NK-92 treated with Interleukin-12 subunit alpha and Interleukin-12 subunit beta, amount 100 ng/mL, for 24 hours (cell line): ENCODE data around the gene CEACAM20.
"Not testable (repeated sequence)": the region's sequence is repeated elsewhere in the genome, so short reads cannot be mapped to it uniquely, and the experiment has no call there.

Experiments
- DNase-seq: peaks from one replicate; lab custom pipeline; 2025; lab: John Stamatoyannopoulos, UW

The CEACAM20 gene

DNA sequence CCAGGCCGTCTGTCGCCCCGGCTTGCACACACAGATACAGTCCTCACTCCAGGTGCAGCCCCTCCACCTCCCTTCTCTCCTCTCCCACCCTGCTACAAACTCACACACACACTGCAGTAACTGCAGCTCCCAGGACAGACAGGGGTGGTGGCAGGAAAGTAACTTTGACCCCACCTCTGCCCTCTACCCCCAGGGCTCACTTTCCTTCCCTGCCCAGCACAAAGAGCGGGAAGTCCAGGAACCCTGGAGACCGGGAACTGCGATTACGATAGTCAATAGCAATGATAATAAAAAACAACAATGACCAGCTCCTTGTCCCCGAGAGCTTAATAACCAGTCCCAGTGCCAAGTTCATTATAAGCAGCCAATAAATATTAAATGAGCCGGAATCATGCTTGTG lies at the start of gene CEACAM20:
TSS of gene CEACAM20 (minus strand) at position 140 of the 400 bp plus-strand sequence. CDS start 166 bp downstream, outside the sequence.
- DNase-seq, result no peak

DNA sequence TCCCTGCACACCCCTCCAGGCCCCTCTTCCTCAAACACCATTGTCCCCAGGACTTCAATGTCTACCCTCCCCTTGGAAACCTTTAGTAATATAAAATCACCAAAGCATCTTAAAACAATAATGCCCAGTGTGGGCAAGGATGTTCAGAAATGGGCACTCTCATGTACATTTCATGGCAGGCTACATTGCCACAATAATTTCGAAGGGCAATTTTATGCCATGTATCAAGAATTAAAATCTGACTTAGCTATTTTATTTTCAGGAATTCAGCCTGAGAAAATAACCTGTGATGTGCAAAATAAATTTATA lies 48.0 kb upstream of the CEACAM20 start:
- no peak for DNase-seq

DNA sequence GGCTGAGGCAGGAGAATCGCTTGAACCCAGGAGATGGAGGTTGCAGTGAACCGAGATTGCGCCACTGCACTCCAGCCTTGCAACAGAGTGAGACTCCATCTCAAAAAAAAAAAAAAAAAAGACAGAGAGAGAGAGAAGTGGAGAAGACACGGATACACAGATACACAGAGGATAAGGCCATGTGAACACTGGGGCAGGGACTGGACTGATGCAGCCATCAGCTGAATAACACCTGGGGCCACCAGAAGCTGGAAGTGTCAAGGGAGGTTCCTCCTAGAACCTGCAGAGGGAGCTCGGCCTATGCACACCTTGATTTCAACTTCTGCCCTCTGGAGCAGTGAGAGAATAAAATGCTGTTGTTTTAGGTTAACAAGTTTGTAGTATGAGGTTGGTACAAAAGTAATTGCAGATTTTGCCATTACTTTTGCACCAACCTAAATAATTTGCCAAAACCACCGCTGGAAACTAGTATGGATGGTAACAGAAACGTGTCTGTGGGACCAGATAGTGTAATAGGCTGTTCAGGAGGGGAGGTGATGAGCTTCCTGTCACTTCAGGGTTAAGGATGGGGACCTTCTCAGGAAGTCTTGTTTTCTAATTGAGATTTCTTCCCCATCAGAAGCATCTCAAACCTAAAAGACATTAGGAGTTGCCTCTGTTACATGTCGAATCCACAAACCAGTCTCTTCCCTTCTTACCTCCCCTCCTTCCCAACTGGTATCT lies 47.5 kb upstream of the CEACAM20 start:
- DNase-seq, result peak; percentile 16

DNA sequence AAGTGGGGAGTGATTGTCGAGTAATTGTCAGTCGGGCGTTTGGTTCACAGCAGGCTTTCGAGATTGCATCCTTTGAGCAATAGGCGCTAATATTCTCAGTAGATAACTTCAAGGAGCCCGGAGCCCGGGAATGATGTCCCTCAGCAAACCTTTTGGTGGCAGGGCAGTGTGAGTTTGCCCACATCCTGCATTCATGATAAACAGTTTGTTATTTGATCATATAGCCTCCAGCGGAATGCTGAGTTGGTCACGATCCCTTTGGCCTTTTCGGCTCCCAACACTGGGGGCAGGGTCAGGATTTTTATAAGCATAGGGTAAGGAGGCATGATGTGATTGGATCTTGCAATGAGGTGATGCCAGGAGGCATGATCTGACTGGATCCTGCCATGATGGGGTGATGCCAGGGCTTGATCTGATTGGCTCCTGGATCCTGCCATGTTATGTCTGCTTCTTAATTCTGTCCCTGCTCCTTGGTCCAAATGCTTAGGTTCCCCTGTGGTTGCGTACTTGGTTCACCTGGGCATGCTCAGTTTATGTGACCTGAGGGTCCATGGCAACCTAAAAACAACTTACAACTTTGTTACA lies 45.7 kb upstream of the CEACAM20 start:
- no peak for DNase-seq

DNA sequence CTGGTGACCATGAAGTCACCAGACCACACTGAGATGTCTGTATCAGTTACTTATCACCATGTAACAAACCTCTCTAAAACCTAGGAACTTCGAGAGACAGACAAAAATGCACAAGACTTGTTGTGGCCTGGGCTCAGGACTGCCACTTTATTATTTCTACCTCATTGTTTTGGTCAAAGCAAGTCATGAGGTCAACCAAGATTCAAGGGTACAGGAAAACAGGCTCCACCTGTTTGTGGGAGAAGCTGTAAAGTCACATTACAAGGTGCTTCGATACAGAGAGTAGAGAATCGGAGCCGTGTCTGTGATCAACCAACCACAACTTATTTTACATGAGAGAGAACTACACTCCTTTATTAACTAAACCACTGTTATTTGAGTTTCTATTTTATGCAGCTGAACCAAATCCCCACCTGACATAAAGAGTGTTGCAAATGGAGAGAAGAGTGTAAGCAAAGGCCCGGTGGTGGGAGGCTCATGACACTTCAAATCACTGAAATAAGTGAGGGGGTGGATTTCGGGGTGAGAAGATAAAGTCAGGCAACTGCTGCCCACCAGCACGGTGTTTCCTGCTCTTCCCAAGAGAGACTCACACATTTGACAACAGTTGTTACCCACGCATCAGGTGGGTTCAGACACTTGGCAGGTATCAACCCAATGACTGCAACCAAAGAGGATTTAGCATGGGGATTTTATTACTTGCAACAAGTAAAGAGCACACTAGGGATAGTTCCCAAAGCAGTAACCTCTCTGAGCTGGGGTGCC lies 44.9 kb upstream of the CEACAM20 start:
- DNase-seq, result no peak

DNA sequence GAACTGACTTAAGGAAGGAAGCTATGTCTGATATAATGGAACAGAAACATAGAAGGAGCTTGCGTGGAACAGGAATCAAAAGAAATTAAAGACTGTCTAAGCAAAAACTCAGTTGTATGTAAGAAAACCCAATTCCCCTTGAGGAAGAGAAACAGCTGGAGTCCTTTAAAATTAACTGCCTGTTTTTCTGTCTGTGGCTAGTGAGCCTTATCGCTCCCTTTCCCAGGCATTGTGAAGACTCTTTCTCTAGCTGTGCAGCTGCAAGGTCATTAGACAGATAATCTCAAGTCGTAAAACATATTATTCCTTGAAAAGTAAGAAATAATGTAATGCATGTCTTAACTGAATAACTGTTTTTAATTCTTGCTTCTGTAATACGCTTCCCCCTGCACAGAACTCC lies 44.2 kb upstream of the CEACAM20 start:
- DNase-seq, result no peak

DNA sequence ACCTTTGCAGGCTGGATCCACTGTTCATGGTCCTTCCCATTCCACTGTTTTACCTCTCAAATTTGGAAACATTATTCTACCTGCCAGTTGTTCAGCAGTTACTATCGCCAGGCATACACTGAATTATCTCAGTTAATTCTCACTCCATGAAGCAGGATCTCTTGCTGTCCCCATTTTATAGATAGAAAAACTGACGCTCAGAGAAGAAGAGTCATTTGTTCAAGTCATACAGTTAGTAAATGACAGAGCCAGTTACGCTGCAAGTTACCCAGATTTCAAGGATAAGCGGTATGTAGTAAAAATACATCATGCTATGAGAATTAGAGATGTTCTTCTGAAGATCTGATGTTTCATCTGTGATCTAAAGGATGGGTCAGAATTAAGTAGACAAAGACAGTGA lies 43.7 kb upstream of the CEACAM20 start:
- DNase-seq, result no peak

DNA sequence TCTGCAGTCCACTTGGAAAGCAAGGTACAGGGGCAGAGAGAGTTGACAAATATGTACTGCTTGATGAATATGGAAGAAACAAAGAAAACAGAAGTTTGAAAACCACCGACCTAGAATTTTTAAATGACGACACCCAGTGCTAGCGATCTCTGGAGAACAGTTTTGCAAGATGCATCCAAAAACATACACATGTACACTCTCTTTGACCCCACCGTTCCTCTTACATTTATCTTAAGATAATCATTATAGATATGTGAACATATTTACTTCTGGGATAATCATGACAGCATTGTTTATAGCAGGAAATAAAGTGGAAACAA lies 43.1 kb upstream of the CEACAM20 start:
- no peak for DNase-seq

DNA sequence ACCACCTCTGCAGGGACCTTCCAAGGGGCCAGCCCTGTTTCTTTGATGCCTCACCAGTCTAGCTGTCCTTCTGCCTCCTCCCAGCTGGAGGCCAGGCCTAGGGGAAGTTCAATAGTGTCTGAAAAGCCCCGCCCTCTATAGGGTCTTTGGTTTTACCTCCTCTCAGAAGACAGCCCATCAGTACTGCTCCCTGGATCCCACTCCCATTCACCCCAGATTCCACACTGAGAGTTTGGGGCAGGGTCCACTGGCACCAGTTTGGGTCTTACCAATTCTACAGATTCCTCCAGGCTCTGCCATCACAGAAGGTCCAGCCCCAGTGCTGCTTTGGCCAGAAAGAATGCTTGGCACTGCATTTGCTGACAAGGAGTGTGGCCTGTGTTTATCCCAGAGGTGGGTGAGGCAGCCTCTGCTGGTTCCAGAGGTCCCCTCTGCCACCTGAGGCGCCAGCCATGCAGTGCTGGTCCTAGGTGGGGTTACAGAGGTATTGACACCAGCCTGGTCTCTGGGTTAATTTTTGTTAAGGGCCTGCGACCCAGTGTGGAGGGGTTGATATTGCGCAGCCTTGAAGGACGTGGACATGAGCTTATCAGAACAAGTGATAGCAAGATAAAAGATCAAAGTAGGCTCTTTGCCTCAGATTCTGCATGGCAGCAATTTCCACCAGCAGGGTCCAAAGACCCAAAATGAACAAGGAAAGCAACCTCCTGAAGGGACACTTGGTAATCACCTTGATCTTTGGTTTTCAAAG lies 42.5 kb upstream of the CEACAM20 start:
- no peak for DNase-seq

DNA sequence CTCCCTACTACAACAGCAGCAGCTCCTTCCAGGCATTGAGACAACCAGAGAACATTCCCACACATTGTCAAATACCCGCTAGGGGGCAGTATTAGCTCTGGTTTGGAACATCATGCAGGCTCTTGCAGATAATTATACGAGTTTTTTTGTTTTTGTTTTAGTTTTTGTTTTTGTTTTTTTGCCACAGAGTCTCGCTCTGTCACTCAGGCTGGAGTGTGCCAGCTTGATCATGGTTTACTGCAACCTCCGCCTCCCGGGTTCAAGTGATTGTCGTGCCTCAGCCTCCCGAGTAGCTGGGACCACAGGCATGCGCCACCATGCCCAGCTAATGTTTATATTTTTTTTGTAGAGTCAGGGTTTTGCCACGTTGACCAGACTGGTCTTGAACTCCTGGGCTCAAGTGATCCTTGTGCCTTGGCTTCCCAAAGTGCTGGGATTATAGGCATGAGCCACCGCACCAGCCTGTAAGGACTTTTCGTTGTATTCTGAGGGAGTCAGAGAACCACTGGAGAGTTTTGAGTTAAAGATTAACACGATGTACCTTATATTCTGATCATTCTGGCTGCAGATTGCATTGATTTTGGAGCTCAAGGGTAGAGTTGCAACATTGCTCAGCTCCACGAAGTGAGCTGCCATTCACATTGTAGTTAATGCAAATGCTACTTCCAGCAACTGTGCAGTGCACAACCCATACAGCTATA lies 41.7 kb upstream of the CEACAM20 start:
- peak; percentile 35 for DNase-seq

DNA sequence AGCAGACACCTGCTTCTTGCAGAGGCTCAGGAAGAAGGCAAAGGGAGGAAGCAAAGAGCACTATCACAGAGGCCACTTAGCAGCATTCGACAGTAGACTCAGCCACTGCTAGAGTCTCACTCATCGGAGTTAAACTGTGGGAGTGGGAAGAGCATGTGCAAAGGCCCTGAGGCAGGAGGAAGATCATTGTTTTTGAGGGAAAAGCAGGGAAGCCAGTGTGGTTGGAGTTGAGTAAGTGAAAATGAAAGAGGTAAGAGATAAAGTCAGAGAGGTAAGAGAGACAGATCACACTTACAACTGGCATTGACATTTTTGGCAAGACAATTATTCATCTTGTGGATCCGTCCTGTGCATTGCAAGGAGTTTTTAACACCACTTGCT lies 41.1 kb upstream of the CEACAM20 start:
- no peak for DNase-seq

DNA sequence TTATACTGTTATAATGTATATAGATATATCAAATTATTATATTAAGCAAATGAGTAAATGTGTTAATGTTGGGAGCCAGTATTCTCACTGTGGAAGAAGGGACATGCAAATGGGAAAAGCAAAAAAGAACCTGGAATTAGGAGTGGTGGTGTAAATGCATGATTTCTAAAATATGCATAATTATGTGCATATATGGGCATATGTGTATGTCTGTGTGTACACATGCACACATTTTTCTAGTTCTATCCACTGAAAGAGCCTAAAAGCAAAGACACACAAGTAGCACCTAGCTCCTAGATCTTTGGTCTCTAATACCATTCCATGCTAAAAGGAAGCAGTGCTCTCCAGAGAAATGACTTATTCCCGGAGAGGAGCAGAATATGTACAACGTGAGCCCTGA lies 38.3 kb upstream of the CEACAM20 start:
- no peak for DNase-seq

DNA sequence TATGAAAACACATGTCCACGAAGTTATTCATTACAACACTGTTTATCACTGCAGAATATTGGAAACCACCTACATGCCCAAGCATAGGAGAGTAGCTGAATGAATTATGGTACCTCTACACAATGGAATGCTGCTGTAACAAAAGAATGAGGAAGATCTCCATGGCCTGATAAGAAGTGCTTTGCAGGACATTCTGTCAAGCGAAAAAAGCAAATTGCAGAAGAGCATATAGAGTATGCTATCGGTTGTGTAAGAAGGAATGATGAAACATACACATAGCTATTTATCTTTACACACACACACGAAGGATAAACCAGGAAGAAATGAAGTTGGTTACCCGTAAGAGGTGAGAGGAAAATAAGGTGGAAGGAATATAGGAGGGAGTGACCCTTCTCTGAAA lies 37.5 kb upstream of the CEACAM20 start:
- DNase-seq, result no peak

DNA sequence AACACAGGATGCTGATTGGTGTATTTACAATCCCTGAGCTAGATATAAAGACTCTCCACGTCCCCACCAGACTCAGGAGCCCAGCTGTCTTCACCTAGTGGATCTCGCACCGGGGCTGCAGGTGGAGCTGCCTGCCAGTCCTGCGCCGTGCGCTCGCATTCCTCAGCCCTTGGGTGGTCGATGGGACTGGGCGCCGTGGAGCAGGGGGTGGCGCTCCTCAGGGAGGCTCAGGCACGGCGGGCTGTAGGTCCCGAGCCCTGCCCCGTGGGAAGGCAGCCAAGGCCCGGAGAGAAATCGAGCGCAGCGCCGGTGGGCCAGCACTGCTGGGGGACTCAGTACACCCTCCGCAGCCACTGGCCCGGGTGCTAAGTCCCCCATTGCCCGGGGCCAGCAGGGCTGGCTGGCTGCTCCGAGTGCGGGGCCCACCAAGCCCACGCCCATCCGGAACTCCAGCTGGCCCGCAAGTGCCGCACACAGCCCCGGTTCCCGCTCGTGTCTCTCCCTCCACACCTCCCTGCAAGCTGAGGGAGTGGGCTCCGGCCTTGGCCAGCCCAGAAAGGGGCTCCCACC lies 33.7 kb upstream of the CEACAM20 start:
- not testable (repeated sequence) for DNase-seq

DNA sequence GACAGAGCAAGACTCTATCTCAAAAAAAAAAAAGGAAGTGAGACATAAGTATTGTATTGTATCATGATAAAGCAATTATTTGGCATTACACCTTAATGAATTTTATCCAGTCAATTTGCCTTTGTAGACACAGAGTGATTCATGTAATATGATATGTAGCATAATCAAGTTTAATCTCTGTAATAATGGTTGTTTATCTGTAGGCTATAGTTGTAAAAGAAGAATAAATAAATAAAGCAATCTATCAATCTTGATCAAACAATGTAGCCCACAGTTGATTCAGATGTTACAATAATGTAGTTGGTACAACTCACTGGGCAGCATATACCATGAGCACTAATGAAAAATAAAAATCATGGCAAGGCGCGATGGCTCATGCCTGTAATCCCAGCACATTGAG lies 28.5 kb upstream of the CEACAM20 start:
- DNase-seq, result no peak

DNA sequence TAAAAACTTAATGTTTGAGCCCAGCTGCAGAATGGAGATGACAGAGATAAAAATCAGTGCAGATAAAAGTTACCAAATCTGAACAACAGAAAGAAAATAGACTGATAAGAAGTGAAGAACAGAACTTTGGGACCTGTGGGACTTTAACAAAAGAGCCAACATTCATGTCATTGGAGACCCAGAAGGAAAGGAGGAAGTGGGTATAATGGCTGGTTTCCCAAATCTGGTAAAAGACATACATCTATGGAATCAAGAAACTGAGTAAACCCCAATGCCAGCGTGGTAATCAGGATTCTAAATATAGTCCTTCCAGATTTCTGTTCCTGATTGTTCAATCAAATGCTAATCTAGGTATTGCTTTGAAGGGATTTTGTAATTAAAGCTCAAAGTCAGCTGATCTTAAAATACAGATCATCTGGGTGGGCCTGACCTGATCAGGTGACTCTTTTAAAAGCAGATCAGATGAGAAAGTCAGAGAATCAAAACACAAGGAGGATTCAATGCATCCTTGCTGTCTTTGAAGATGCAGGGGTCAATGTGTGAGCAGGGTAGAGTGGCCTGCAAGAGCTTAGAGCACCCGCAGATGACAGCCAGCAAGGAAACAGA lies 25.3 kb upstream of the CEACAM20 start:
- no peak for DNase-seq

DNA sequence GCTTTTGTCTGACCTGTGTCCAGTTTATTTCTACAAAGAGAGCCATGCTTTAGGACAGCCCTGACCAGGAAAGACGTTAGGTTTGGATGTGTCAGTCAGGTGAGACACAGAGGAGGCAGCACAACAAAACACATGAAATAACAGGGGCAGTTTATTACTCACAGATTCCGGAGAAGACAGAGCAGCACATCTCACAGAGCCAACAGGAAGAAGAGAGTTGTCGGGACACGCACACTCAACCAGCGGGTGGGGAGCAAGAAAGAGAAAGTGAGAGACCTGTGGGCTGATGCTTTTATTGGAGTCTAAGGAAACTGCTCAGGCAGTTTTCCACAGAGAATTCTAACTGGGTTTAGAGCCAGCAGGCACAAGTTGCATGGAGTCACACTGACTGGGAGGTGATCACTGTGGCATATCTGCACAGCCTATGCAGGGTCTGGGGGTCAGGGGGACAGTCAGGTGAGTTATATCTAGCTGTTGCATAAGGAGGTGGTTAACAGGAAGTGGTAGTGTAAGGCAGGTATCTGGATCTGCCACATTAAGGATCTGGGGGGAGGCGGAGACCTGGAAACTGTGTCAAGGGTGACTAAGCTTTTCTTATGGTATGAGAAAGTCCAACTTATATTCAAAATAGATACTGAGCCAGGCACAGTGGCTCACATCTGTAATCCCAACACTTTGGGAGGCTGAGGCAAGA lies 24.1 kb upstream of the CEACAM20 start:
- DNase-seq, result no peak

DNA sequence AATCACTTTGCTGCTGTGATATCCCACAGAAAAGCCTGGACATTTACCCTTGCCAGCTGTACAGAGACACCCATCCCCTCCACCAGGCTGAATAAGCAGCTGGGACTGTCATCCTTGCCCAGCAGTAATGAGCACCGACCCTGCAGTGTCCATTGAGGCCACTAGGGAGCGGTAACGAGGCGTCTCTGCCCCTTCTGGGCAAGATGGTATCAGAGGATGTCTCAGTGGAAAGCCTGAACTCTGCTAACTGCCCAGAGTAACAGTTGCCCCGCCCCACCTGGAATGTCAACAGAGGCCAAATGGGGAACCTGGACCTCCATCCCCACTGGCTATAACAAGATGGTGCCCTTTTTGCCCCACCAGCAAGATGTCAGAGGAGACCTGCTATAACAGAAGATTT lies 22.8 kb upstream of the CEACAM20 start:
- DNase-seq, result peak; percentile 6

DNA sequence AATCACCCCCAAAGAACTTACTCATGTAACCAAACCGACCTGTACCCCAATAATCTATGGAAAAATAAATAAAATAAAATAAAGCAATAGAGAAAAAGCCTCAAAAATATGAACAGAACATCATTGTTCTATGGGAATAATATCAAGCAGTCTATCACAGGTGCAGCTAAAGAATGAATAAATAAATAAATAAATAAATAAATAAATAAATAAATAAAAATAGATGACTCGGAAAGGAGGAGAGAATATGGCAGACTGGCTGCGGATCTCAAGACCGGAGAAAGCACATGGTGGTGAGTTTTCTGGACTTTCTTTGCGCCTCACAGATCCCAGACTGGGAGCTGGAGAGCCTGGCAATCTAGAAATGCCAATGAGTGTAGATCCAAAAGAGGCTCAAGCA lies 22.4 kb upstream of the CEACAM20 start:
- no peak for DNase-seq

DNA sequence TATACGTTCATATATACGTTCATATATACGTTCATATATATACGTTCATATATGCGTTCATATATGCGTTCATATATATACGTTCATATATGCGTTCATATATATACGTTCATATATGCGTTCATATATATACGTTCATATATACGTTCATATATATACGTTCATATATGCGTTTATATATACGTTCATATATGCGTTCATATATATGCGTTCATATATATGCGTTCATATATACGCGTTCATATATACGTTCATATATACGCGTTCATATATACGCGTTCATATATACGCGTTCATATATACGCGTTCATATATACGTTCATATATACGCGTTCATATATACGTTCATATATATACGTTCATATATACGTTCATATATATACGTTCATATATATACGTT lies 21.5 kb upstream of the CEACAM20 start:
- not testable (repeated sequence) for DNase-seq

DNA sequence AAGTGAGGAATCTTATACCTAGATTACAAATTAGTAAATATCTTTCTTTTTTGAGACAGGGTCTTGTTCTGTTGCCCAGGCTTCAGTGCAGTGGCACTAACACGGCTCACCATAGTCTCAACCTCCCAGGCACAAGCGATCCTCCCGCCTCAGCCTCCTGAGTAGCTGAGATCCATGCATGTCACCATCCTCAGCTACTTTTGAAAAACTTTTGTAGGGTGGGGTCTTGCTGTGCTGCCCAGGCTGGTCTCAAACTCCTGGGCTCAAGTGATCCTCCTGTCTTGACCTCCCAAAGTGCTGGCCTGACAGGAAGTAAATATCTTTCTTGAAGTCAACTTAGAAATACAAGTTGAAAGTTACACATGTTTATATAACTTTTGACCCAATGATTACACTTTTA lies 20.0 kb upstream of the CEACAM20 start:
- DNase-seq, result no peak
